ENCODE results near the gene TMEM25.
"Not testable (repeated sequence)": the region's sequence is repeated elsewhere in the genome, so short reads cannot be mapped to it uniquely, and the experiment has no call there.

The TMEM25 gene
- 3.4 to 14.7 (median 10.1) reads per million in 9 experiments for total RNA-seq

DNA sequence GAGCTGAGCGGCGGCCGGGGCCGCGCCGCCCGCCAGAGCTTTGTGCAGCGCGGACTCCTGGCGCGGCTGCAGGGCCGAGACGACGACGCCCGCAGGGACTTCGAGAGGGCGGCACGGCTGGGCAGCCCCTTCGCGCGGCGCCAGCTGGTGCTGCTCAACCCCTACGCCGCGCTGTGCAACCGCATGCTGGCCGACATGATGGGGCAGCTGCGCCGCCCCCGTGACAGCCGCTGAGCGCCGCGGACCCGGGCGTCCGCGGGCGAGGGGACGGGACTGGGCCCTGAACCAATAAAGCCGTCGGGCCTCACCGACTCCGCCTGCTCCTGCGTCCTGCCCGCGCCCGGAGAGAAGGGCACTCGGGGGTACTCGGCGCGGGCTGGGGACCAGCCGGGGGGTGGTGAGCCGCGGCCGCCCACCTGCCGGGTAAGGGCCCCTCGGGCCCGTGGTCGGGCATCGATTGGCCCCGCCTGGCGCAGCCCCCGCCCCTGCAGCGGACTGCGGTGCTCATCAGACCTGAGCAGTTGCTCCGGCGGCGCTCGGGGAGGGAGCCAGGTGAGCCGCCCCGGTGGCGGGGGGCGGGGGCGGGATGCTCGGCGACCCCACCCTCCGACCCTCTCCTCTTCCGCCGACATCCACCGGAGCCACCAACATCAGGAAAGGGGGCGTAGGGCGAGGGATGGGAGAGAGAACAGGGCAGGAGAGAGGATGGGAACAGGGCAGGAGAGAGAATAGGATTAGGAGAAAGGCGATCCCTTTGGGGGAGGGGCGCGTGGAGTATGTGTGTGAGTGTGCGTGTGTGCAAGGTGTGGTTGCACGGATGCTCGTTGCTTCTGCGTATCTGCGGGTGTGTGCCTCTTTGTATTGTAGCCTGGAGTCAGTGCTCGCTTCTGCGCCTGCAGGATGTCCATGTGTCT, at the start of gene TMEM25:
TSS of gene TMEM25 (plus strand) at position 510 of the 914 bp plus-strand sequence. CDS start 610 bp downstream, outside the sequence.
- Mint-ChIP-seq H3K4me1 (ENCODE audit: low read depth in 2 of 2) (peaks cover 24 to 30% of the 10 kb centered on the region in 2 donors), H3K9me3 (no peaks in the 10 kb centered on the region), H3K4me3 (peak within 1 kb of the TSS; percentile 84 to 88), H3K27ac (peak within 1 kb of the TSS; percentile 80 to 87), H3K27me3 (no peaks in the 10 kb centered on the region), H3K36me3 (ENCODE audit: insufficient read depth) (no peaks in the 10 kb centered on the region)
- DNase-seq (peak; percentile 47 to 63 (median 57)), ATAC-seq (replicated peaks) (peak; percentile 84)

DNA sequence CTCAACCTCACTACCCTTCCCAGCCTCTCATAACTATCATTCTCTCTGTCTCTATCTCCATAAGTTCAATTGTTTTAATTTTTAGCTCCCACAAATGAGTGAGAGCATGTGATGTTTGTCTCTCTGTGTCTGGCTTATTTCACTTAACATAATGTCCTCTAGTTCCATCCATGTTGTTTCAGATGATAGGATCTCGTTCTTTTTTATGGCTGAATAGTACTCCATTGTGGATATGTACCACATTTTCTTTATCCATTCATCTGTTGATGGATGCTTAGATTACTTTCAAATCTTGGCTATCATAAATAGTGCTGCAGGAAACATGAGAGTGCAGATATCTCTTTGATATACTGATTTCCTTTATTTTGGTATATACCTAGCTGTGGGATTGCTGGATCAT, 49.8 kb upstream of the TMEM25 start:
- Mint-ChIP-seq H3K27ac (peak overlapping the region in 1 of 2 donors; percentile 41), H3K36me3 (ENCODE audit: insufficient read depth) (peaks cover 99% of the 10 kb centered on the region)
- H3K27me3 Mint-ChIP-seq; ATAC-seq (replicated peaks); H3K4me1 Mint-ChIP-seq (ENCODE audit: low read depth in 2 of 2); DNase-seq; H3K9me3 Mint-ChIP-seq; H3K4me3 Mint-ChIP-seq: not testable (repeated sequence)

DNA sequence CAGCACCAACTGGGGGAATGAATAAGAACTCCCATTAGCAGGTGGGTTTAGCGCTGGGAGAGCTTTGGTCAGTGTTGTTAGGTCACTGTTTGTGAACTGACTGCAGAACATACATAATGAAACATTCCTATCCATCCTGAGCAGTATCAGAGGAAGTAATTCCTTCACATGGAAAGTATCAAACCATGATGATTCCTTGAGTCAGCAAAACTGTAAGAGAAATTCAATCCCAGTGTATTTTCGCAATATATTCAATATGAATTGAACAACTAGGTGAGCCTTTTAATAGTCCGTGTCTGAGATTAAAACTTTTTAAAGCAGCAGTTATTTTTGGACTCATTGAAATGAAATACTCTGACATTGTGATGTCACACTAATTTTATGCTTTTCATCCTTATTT, 46.6 kb upstream of the TMEM25 start:
- ATAC-seq (replicated peaks) (no peak), DNase-seq (no peak)
- Mint-ChIP-seq H3K36me3 (ENCODE audit: insufficient read depth) (peaks cover 90% of the 10 kb centered on the region), H3K9me3 (no peaks in the 10 kb centered on the region), H3K4me3 (no peak overlapping the region), H3K4me1 (ENCODE audit: low read depth in 2 of 2) (peaks cover 0 to 4% of the 10 kb centered on the region in 2 donors), H3K27me3 (no peaks in the 10 kb centered on the region), H3K27ac (peak overlapping the region in 1 of 2 donors; percentile 46)

DNA sequence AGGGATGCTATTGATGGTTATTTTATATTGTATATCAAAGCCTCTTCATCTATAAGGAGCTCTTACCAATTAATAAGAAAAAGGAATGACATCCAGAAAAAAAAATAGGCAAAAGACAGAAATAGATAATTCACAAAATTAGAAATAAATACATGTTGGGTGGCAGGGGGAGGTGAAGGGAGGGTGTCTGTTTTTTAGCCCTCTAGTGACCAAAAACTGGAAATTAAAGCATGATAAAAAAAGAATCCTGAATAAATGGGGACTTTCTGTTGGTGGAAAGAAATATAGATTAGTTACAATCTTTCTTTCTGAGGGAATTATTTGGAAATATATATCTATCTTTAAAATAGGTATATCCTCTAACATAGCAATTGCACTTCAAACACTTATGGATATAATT, 45.7 kb upstream of the TMEM25 start:
- Mint-ChIP-seq H3K9me3 (no peaks in the 10 kb centered on the region), H3K4me3 (no peak overlapping the region), H3K27me3 (no peaks in the 10 kb centered on the region), H3K4me1 (ENCODE audit: low read depth in 2 of 2) (peaks cover 0 to 4% of the 10 kb centered on the region in 2 donors), H3K36me3 (ENCODE audit: insufficient read depth) (peaks cover 87% of the 10 kb centered on the region), H3K27ac (peak overlapping the region; percentile 19 to 46)
- no peak for ATAC-seq (replicated peaks)
- DNase-seq = no peak

DNA sequence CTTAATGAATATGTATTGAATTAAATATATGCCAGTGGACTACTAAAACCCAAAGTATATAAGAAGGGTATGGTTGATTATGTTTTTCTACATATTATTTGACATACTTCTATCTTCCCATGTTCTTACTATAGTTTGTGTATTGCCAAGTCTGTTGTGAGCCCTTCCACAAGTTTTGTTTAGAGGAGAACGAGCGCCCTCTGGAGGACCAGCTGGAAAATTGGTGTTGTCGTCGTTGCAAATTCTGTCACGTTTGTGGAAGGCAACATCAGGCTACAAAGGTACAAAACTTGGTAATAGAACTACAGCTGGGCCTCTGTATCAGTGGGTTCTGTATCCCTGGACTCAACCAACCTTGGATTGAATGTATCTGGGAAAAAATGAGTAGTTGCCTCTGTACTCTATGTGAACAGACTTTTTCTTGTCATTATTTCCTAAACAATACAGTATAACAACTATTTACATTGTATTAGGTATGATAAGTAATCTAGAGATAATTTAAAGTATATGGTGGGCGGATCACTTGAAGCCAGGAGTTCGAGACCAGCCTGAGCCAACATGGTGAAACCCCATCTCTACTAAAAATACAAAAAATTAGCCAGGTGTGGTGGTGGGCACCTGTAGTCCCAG, 42.4 kb upstream of the TMEM25 start:
- Mint-ChIP-seq H3K4me3 (no peak overlapping the region), H3K27me3 (no peaks in the 10 kb centered on the region), H3K9me3 (no peaks in the 10 kb centered on the region), H3K36me3 (ENCODE audit: insufficient read depth) (peaks cover 82% of the 10 kb centered on the region), H3K4me1 (ENCODE audit: low read depth in 2 of 2) (peaks cover 0 to 8% of the 10 kb centered on the region in 2 donors), H3K27ac (no peak overlapping the region)
- peak; percentile 72 to 79 (median 75) for DNase-seq
- ATAC-seq (replicated peaks) = peak; percentile 82

DNA sequence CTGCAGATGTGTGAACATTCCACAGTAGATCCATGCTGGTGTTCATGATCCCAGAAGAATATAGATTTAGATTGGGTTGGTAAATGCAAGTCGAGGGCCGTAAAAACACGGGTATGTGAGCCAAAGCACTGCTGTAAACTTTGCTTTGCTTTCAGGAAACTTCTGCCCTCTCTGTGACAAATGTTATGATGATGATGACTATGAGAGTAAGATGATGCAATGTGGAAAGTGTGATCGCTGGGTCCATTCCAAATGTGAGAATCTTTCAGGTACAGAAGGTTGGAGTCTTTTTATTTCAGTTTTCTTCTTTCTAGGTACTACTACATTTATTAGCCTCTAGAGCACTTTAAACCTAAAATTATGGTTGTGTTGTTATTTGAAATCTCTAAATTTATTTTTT, 40.0 kb upstream of the TMEM25 start:
- H3K27me3 Mint-ChIP-seq = no peaks in the 10 kb centered on the region
- peaks cover 0 to 8% of the 10 kb centered on the region in 2 donors for H3K4me1 Mint-ChIP-seq (ENCODE audit: low read depth in 2 of 2)
- no peaks in the 10 kb centered on the region for H3K9me3 Mint-ChIP-seq
- peaks cover 83% of the 10 kb centered on the region for H3K36me3 Mint-ChIP-seq (ENCODE audit: insufficient read depth)
- ATAC-seq (replicated peaks) (no peak), DNase-seq (no peak)
- H3K4me3 Mint-ChIP-seq = no peak overlapping the region
- H3K27ac Mint-ChIP-seq = no peak overlapping the region

DNA sequence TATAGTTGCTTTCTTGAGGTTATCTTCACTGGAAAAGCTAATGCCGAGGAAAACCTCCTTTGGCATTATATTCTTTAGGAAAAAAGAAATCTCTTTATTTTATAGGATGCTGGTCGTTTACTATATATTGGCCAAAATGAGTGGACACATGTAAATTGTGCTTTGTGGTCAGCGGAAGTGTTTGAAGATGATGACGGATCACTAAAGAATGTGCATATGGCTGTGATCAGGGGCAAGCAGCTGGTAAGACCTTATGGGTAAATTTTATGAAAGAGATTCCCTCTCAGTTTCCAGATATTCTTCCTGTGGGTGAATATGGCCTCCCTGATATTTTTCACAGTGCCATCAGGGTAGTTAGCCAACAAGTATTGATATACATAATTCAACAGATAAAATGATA, 33.2 kb upstream of the TMEM25 start:
- Mint-ChIP-seq H3K36me3 (ENCODE audit: insufficient read depth) (peaks cover 97% of the 10 kb centered on the region), H3K4me1 (ENCODE audit: low read depth in 2 of 2) (peaks cover 0 to 7% of the 10 kb centered on the region in 2 donors), H3K27me3 (no peaks in the 10 kb centered on the region), H3K27ac (no peak overlapping the region), H3K9me3 (no peaks in the 10 kb centered on the region), H3K4me3 (no peak overlapping the region)
- DNase-seq (no peak), ATAC-seq (replicated peaks) (no peak)

DNA sequence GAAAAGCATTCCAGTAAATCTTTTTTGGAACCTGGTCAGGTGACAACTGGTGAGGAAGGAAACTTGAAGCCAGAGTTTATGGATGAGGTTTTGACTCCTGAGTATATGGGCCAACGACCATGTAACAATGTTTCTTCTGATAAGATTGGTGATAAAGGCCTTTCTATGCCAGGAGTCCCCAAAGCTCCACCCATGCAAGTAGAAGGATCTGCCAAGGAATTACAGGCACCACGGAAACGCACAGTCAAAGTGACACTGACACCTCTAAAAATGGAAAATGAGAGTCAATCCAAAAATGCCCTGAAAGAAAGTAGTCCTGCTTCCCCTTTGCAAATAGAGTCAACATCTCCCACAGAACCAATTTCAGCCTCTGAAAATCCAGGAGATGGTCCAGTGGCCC, 27.8 kb upstream of the TMEM25 start:
- Mint-ChIP-seq H3K27ac (peak overlapping the region in 1 of 2 donors; percentile 20), H3K9me3 (no peaks in the 10 kb centered on the region), H3K27me3 (no peaks in the 10 kb centered on the region), H3K4me1 (ENCODE audit: low read depth in 2 of 2) (peaks cover 2 to 10% of the 10 kb centered on the region in 2 donors), H3K4me3 (no peak overlapping the region), H3K36me3 (ENCODE audit: insufficient read depth) (peaks cover 77% of the 10 kb centered on the region)
- no peak for DNase-seq
- ATAC-seq (replicated peaks) = no peak

DNA sequence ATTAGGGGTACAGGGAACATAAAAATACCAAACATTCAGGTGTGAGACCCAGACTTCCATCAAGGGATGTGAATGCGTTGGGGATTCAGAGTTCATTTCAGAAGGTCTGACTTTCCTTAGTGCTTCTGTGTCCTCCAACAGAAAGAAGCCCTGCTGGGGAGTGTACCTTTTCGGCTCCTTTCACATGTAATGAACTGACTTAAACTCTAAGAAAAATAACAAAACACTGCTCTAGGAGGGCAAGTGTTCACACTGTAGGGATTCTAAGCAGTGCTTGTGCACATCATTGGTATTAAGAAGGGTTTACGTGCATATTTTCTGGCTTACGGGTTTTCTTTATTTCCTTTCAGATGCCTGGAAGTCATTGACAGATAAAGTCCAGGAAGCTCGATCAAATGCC, 19.4 kb upstream of the TMEM25 start:
- no peak for DNase-seq
- no peak for ATAC-seq (replicated peaks)
- Mint-ChIP-seq H3K4me1 (ENCODE audit: low read depth in 2 of 2) (peaks cover 3 to 4% of the 10 kb centered on the region in 2 donors), H3K4me3 (no peak overlapping the region), H3K27me3 (no peaks in the 10 kb centered on the region), H3K27ac (peak overlapping the region in 1 of 2 donors; percentile 63), H3K36me3 (ENCODE audit: insufficient read depth) (peaks cover 81% of the 10 kb centered on the region), H3K9me3 (no peaks in the 10 kb centered on the region)

DNA sequence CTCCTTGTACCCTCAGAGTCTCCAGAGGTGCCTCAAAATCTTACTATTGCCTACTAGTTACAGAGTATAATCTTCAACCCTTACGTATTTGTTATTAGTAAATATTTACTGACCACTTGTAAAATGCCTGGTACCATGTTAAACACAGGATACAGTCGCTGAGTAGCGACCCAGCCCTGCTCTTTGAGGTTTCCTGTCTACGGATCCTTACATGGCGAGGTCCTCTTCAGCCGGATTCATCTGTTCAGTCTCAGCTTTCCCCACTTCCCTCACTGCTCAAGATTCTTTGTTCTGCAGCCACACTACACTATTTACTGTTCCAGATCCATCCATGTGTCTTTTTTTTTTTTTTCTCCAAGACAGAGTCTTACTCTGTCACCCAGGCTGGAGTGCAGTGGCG, 16.9 kb upstream of the TMEM25 start:
- no peak for ATAC-seq (replicated peaks)
- Mint-ChIP-seq H3K36me3 (ENCODE audit: insufficient read depth) (peaks cover 80% of the 10 kb centered on the region), H3K27ac (peak overlapping the region; percentile 66 to 81)

DNA sequence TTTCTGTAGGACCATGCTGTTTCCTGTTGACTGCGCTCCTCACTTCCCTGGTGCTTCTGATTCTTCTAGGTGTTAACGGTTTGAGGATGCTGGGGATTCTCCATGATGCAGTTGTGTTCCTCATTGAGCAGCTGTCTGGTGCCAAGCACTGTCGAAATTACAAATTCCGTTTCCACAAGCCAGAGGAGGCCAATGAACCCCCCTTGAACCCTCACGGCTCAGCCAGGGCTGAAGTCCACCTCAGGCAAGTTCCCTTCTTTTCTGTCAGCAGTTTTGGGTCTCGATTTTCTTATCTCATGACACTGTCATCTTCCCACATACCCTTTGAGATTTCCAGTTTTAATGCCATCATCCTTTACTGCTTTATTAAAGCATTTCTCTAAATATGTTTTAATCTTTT, 11.4 kb upstream of the TMEM25 start:
- H3K36me3 Mint-ChIP-seq (ENCODE audit: insufficient read depth) = peaks cover 70% of the 10 kb centered on the region
- H3K27me3 Mint-ChIP-seq = no peaks in the 10 kb centered on the region
- DNase-seq = no peak
- no peak overlapping the region for H3K27ac Mint-ChIP-seq
- no peak for ATAC-seq (replicated peaks)
- no peak overlapping the region for H3K4me3 Mint-ChIP-seq
- peaks cover 0 to 6% of the 10 kb centered on the region in 2 donors for H3K4me1 Mint-ChIP-seq (ENCODE audit: low read depth in 2 of 2)
- no peaks in the 10 kb centered on the region for H3K9me3 Mint-ChIP-seq

More for the DNA sequence above, 16.9 kb upstream of the TMEM25 start:
- DNase-seq = no peak
- H3K27me3 Mint-ChIP-seq = no peaks in the 10 kb centered on the region
- no peak overlapping the region for H3K4me3 Mint-ChIP-seq
- H3K9me3 Mint-ChIP-seq = no peaks in the 10 kb centered on the region
- H3K4me1 Mint-ChIP-seq (ENCODE audit: low read depth in 2 of 2) = peaks cover 0 to 4% of the 10 kb centered on the region in 2 donors

DNA sequence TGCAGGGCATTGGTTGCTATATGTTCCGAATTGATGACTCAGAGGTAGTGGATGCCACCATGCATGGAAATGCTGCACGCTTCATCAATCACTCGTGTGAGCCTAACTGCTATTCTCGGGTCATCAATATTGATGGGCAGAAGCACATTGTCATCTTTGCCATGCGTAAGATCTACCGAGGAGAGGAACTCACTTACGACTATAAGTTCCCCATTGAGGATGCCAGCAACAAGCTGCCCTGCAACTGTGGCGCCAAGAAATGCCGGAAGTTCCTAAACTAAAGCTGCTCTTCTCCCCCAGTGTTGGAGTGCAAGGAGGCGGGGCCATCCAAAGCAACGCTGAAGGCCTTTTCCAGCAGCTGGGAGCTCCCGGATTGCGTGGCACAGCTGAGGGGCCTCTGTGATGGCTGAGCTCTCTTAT, 9.1 kb upstream of the TMEM25 start:
- Mint-ChIP-seq H3K27me3 (no peaks in the 10 kb centered on the region), H3K27ac (no peak overlapping the region), H3K36me3 (ENCODE audit: insufficient read depth) (peaks cover 58% of the 10 kb centered on the region), H3K4me1 (ENCODE audit: low read depth in 2 of 2) (peaks cover 3 to 7% of the 10 kb centered on the region in 2 donors), H3K4me3 (no peak overlapping the region), H3K9me3 (no peaks in the 10 kb centered on the region)
- no peak for DNase-seq
- ATAC-seq (replicated peaks) = no peak

DNA sequence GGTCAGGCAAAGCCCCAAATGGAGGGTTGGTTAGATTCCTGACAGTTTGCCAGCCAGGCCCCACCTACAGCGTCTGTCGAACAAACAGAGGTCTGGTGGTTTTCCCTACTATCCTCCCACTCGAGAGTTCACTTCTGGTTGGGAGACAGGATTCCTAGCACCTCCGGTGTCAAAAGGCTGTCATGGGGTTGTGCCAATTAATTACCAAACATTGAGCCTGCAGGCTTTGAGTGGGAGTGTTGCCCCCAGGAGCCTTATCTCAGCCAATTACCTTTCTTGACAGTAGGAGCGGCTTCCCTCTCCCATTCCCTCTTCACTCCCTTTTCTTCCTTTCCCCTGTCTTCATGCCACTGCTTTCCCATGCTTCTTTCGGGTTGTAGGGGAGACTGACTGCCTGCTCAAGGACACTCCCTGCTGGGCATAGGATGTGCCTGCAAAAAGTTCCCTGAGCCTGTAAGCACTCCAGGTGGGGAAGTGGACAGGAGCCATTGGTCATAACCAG, 8.4 kb upstream of the TMEM25 start:
- Mint-ChIP-seq H3K27ac (no peak overlapping the region), H3K36me3 (ENCODE audit: insufficient read depth) (peaks cover 54% of the 10 kb centered on the region), H3K27me3 (no peaks in the 10 kb centered on the region), H3K4me3 (no peak overlapping the region), H3K4me1 (ENCODE audit: low read depth in 2 of 2) (peaks cover 10 to 14% of the 10 kb centered on the region in 2 donors), H3K9me3 (no peaks in the 10 kb centered on the region)
- DNase-seq (no peak), ATAC-seq (replicated peaks) (no peak)

All from effector memory CD8-positive, alpha-beta T cell (primary cell).